Stimulated activated CD4-positive, alpha-beta T cell treated with anti-CD3 and anti-CD28 coated beads, Interleukin-4, amount 100 ng/mL, for 24 hours (primary cell): ENCODE measurements around the gene SLCO3A1.
"Not testable (repeated sequence)": the region's sequence is repeated elsewhere in the genome, so short reads cannot be mapped to it uniquely, and the experiment has no call there.

Experiments
- DNase-seq: peaks from one replicate; pipeline ENCODE4 v3.0.0-alpha.2; 2020

The SLCO3A1 gene

GRCh38 chr15:92044203-92044909 is 190.8 kb downstream of the SLCO3A1 start:
- no peak for DNase-seq

GRCh38 chr15:92047900-92048299 is 194.4 kb downstream of the SLCO3A1 start:
- DNase-seq = no peak

- no peak for DNase-seq
Measured at GRCh38 chr15:92048739-92049138, 195.2 kb downstream of the SLCO3A1 start.

- no peak for DNase-seq
Measured at GRCh38 chr15:92049290-92049989, 195.9 kb downstream of the SLCO3A1 start.

GRCh38 chr15:92050220-92050898 is 196.9 kb downstream of the SLCO3A1 start:
- DNase-seq = no peak

GRCh38 chr15:92051716-92052115 is 198.2 kb downstream of the SLCO3A1 start:
- no peak for DNase-seq

GRCh38 chr15:92053753-92054316 is 200.3 kb downstream of the SLCO3A1 start:
- no peak for DNase-seq

- no peak for DNase-seq
Measured at GRCh38 chr15:92056875-92057274, 203.4 kb downstream of the SLCO3A1 start.

GRCh38 chr15:92059036-92059970 is 205.8 kb downstream of the SLCO3A1 start:
- no peak for DNase-seq

GRCh38 chr15:92059971-92060311 is 206.4 kb downstream of the SLCO3A1 start:
- not testable (repeated sequence) for DNase-seq

- DNase-seq = no peak
Measured at GRCh38 chr15:92061511-92062195, 208.1 kb downstream of the SLCO3A1 start.

GRCh38 chr15:92062505-92062904 is 209.0 kb downstream of the SLCO3A1 start:
- no peak for DNase-seq

GRCh38 chr15:92068121-92068520 is 214.6 kb downstream of the SLCO3A1 start:
- no peak for DNase-seq

GRCh38 chr15:92069308-92070250 is 216.1 kb downstream of the SLCO3A1 start:
- peak; percentile 65 for DNase-seq

- DNase-seq = not testable (repeated sequence)
Measured at GRCh38 chr15:92070251-92070650, 216.7 kb downstream of the SLCO3A1 start.

GRCh38 chr15:92071045-92071634 is 217.6 kb downstream of the SLCO3A1 start:
- DNase-seq = no peak

GRCh38 chr15:92073044-92073785 is 219.7 kb downstream of the SLCO3A1 start:
- no peak for DNase-seq

- no peak for DNase-seq
Measured at GRCh38 chr15:92074101-92074500, 220.6 kb downstream of the SLCO3A1 start.

GRCh38 chr15:92074646-92075045 is 221.1 kb downstream of the SLCO3A1 start:
- DNase-seq = no peak

GRCh38 chr15:92075764-92076163 is 222.3 kb downstream of the SLCO3A1 start:
- DNase-seq = no peak
